Spleen (tissue), 7 donors: ENCODE measurements around the gene NKRF.
A peak's percentile ranks its signal among the peaks of the same experiment; 100 is the strongest.

Experiments used
- CTCF ChIP-seq, 11 experiments: fragments of 200-600 bp in 7 of 11; fragments of 450-650 bp in 4 of 11; sonication (generic) in 4 of 11; IDR thresholded peaks in 8 of 11; conservative IDR thresholded peaks in 3 of 11; 1 replicate in 7 of 11; 2 replicates in 4 of 11; pipeline versions ENCODE4 v1.4.0 to v1.8.0; 2016 to 2021; ENCODE audit warnings: antibody characterized with exemption in 11 of 11, inconsistent platforms in 4 of 11, mild to moderate bottlenecking in 1 of 11
- POLR2A ChIP-seq, 3 donors: fragments of 450-650 bp; IDR thresholded peaks; one replicate each; pipeline ENCODE4 v1.5.1; 2017; ENCODE audit warnings: antibody characterized with exemption in 3 of 3, mild to moderate bottlenecking in 1 of 3
- POLR2AphosphoS5 ChIP-seq, 3 donors: sonication (generic); formaldehyde crosslinking; IDR thresholded peaks; one replicate each; pipeline ENCODE4 v1.5.1; 2017; ENCODE audit warnings: antibody characterized with exemption in 3 of 3
- donor health status: DM: no; HTN: no; CAD: no; lungs with moderate emphysema.
- donor health status: DM: no; HTN: no; CAD: no.
- donor health status: DM: no; HTN: no; CAD: no.

- TF ChIP-seq CTCF (IDR thresholded peaks at IDR 0.05 in 8 of 11, conservative IDR thresholded peaks at IDR 0.05 in 3 of 11) (peak in 9 of 11 experiments; percentile 10 to 53 (median 36)), POLR2A (IDR thresholded peaks at IDR 0.05) (peak; percentile 31 to 77 (median 64)), POLR2AphosphoS5 (IDR thresholded peaks at IDR 0.05) (peak; percentile 97 to 98 (median 97))
These were observed 31.6 kb downstream of the NKRF start, which contains the start of gene UBE2A for GRCh38 chrX:119574394-119575266.
